Ovary (tissue), 3 donors: ENCODE data around the gene NPM1.
"Not testable (repeated sequence)": the region's sequence is repeated elsewhere in the genome, so short reads cannot be mapped to it uniquely, and the experiment has no call there.

Experiments used
- CTCF ChIP-seq, 3 donors: fragments of 450-650 bp in 2 of 3; fragments of 200-600 bp in 1 of 3; IDR thresholded peaks; one replicate each; pipeline versions ENCODE4 v1.5.1 to v1.8.0; 2016 to 2022; ENCODE audit warnings: antibody characterized with exemption in 3 of 3, mild to moderate bottlenecking in 1 of 3
- EP300 ChIP-seq: sonication (generic); formaldehyde crosslinking; IDR thresholded peaks from one replicate; pipeline ENCODE4 v1.6.1; 2017; ENCODE audit warnings: antibody characterized with exemption
- POLR2A ChIP-seq: fragments of 450-650 bp; IDR thresholded peaks from one replicate; pipeline ENCODE4 v1.6.1; 2017; ENCODE audit warnings: antibody characterized with exemption, mild to moderate bottlenecking, moderate library complexity
- donor health status: DM: no; HTN: no; CAD: no.

GRCh38 chr5:171402751-171403150 lies 15.1 kb downstream of the NPM1 start:
- not testable (repeated sequence) for TF ChIP-seq POLR2A; CTCF (IDR thresholded peaks at IDR 0.05); EP300
